ENCODE data around the gene MANEAL. TPM values are rescaled to one million over a fixed set of nuclear protein-coding genes. Genes with fewer than 3 reads are reported as not detected.

Gene MANEAL
- total RNA-seq, 1 experiment from 2014 or later, result 27.8 TPM

Other genes with a start within 250 kb of the MANEAL start
- 8.6 and 9.7 TPM in 2 replicates for gene SNIP1, start 239.6 kb upstream of the MANEAL start, total RNA-seq (2014; rRNA removed; shearing (Covaris generic); ENCODE audit: low replicate concordance)
- gene DNALI1, start 236.9 kb upstream of the MANEAL start, total RNA-seq (2014; rRNA removed; shearing (Covaris generic); ENCODE audit: low replicate concordance), result not detected in 2 replicates
- 56.2 and 76.1 TPM in 2 replicates for gene GNL2, start 197.9 kb upstream of the MANEAL start, total RNA-seq (2014; rRNA removed; shearing (Covaris generic); ENCODE audit: low replicate concordance)
- gene RSPO1, start 159.0 kb upstream of the MANEAL start, total RNA-seq (2014; rRNA removed; shearing (Covaris generic); ENCODE audit: low replicate concordance), result not detected in 2 replicates
- 25.7 and 33.1 TPM in 2 replicates for gene CDCA8, start 101.3 kb upstream of the MANEAL start, total RNA-seq (2014; rRNA removed; shearing (Covaris generic); ENCODE audit: low replicate concordance)
- gene EPHA10, start 28.7 kb upstream of the MANEAL start, total RNA-seq (2014; rRNA removed; shearing (Covaris generic); ENCODE audit: low replicate concordance), result not detected in 2 replicates
- gene C1orf122, start 13.9 kb downstream of the MANEAL start, total RNA-seq (2014; rRNA removed; shearing (Covaris generic); ENCODE audit: low replicate concordance), result 26.2 and 56.2 TPM in 2 replicates
- 17.6 and 21.8 TPM in 2 replicates for gene YRDC, start 14.4 kb downstream of the MANEAL start, total RNA-seq (2014; rRNA removed; shearing (Covaris generic); ENCODE audit: low replicate concordance)
- 2.3 and 5.1 TPM in 2 replicates for gene MTF1, start 65.7 kb downstream of the MANEAL start, total RNA-seq (2014; rRNA removed; shearing (Covaris generic); ENCODE audit: low replicate concordance)
- 45.7 and 47.0 TPM in 2 replicates for gene INPP5B, start 153.2 kb downstream of the MANEAL start, total RNA-seq (2014; rRNA removed; shearing (Covaris generic); ENCODE audit: low replicate concordance)
- 56.8 and 124 TPM in 2 replicates for gene SF3A3, start 196.2 kb downstream of the MANEAL start, total RNA-seq (2014; rRNA removed; shearing (Covaris generic); ENCODE audit: low replicate concordance)
- 4.6 and 10.7 TPM in 2 replicates for gene FHL3, start 211.7 kb downstream of the MANEAL start, total RNA-seq (2014; rRNA removed; shearing (Covaris generic); ENCODE audit: low replicate concordance)
- gene UTP11, start 218.9 kb downstream of the MANEAL start, total RNA-seq (2014; rRNA removed; shearing (Covaris generic); ENCODE audit: low replicate concordance), result 27.3 and 31.1 TPM in 2 replicates